BLaER1 (cell line): ENCODE results near the gene NACC1.
A peak's percentile ranks its signal among the peaks of the same experiment; 100 is the strongest.
"Not testable (repeated sequence)": the region's sequence is repeated elsewhere in the genome, so short reads cannot be mapped to it uniquely, and the experiment has no call there.

Experiments
- H3K27ac ChIP-seq: shearing (Covaris generic); formaldehyde crosslinking; 2 replicates; pipeline ENCODE4 v1.8.1; 2022
- H3K27me3 ChIP-seq: shearing (Covaris generic); formaldehyde crosslinking; 2 replicates; pipeline ENCODE4 v1.8.1; 2022
- H3K36me3 ChIP-seq: shearing (Covaris generic); formaldehyde crosslinking; 2 replicates; pipeline ENCODE4 v1.8.1; 2022
- H3K4me1 ChIP-seq: shearing (Covaris generic); formaldehyde crosslinking; 2 replicates; pipeline ENCODE4 v1.8.1; 2022
- H3K4me2 ChIP-seq: shearing (Covaris generic); formaldehyde crosslinking; 2 replicates; pipeline ENCODE4 v1.8.1; 2022
- H3K4me3 ChIP-seq: shearing (Covaris generic); formaldehyde crosslinking; 2 replicates; pipeline ENCODE4 v1.8.1; 2022
- H3K9ac ChIP-seq: shearing (Covaris generic); formaldehyde crosslinking; 2 replicates; pipeline ENCODE4 v1.8.1; 2022
- H3K9me3 ChIP-seq: shearing (Covaris generic); formaldehyde crosslinking; 2 replicates; pipeline ENCODE4 v1.8.1; 2022
- H4K20me1 ChIP-seq: shearing (Covaris generic); formaldehyde crosslinking; 2 replicates; pipeline ENCODE4 v1.8.1; 2022
- Cebpa-rat ChIP-seq: shearing (Covaris generic); IDR thresholded peaks from 2 replicates; pipeline ENCODE4 v1.8.1; 2022

Gene NACC1

GRCh38 chr19:13137290-13137794 lies 19.3 kb downstream of the NACC1 start:
- no peak for TF ChIP-seq Cebpa-rat
- no peak overlapping the region for H3K27ac ChIP-seq
- H3K4me2 ChIP-seq: no peak overlapping the region
- H3K9ac ChIP-seq: no peak overlapping the region
- peaks cover 78% of the 10 kb centered on the region for H3K36me3 ChIP-seq
- no peaks in the 10 kb centered on the region for H3K9me3 ChIP-seq
- peaks cover 66% of the 10 kb centered on the region for H4K20me1 ChIP-seq
- peaks cover 22% of the 10 kb centered on the region for H3K4me1 ChIP-seq
- H3K4me3 ChIP-seq: no peak overlapping the region
- H3K27me3 ChIP-seq: no peaks in the 10 kb centered on the region

GRCh38 chr19:13138171-13138915 lies 20.3 kb downstream of the NACC1 start:
- peaks cover 22% of the 10 kb centered on the region for H3K4me1 ChIP-seq
- peak overlapping the region; percentile 81 for H3K27ac ChIP-seq
- H3K4me2 ChIP-seq: peak overlapping the region; percentile 82
- H4K20me1 ChIP-seq: peaks cover 56% of the 10 kb centered on the region
- H3K36me3 ChIP-seq: peaks cover 77% of the 10 kb centered on the region
- TF ChIP-seq Cebpa-rat: no peak
- H3K9ac ChIP-seq: peak overlapping the region; percentile 63
- no peaks in the 10 kb centered on the region for H3K27me3 ChIP-seq
- H3K4me3 ChIP-seq: peak overlapping the region; percentile 22; the same call in 1 of the 2 replicates
- no peaks in the 10 kb centered on the region for H3K9me3 ChIP-seq

GRCh38 chr19:13138916-13139198 lies 20.8 kb downstream of the NACC1 start:
- peak overlapping the region; percentile 63 for H3K9ac ChIP-seq
- peak overlapping the region; percentile 81 for H3K27ac ChIP-seq
- H3K36me3 ChIP-seq: peaks cover 77% of the 10 kb centered on the region
- H3K4me1 ChIP-seq: peaks cover 22% of the 10 kb centered on the region
- no peaks in the 10 kb centered on the region for H3K27me3 ChIP-seq
- peak; percentile 81 for TF ChIP-seq Cebpa-rat
- no peaks in the 10 kb centered on the region for H3K9me3 ChIP-seq
- H3K4me3 ChIP-seq: peak overlapping the region; percentile 22; the same call in 1 of the 2 replicates
- peaks cover 51% of the 10 kb centered on the region for H4K20me1 ChIP-seq
- peak overlapping the region; percentile 82 for H3K4me2 ChIP-seq

GRCh38 chr19:13139633-13140311 lies 21.7 kb downstream of the NACC1 start:
- no peaks in the 10 kb centered on the region for H3K9me3 ChIP-seq
- H3K4me2 ChIP-seq: peak overlapping the region; percentile 36
- peaks cover 41% of the 10 kb centered on the region for H4K20me1 ChIP-seq
- TF ChIP-seq Cebpa-rat: no peak
- H3K27ac ChIP-seq: peak overlapping the region; percentile 65
- peaks cover 22% of the 10 kb centered on the region for H3K4me1 ChIP-seq
- peaks cover 77% of the 10 kb centered on the region for H3K36me3 ChIP-seq
- H3K27me3 ChIP-seq: no peaks in the 10 kb centered on the region
- H3K4me3 ChIP-seq: no peak overlapping the region
- H3K9ac ChIP-seq: peak overlapping the region; percentile 63

GRCh38 chr19:13146763-13147563 lies 28.9 kb downstream of the NACC1 start:
- Histone ChIP-seq H3K9me3 (no peaks in the 10 kb centered on the region), H4K20me1 (no peaks in the 10 kb centered on the region), H3K27ac (no peak overlapping the region), H3K9ac (no peak overlapping the region), H3K4me2 (peak overlapping the region; percentile 96; the same call in 1 of the 2 replicates), H3K27me3 (no peaks in the 10 kb centered on the region), H3K36me3 (peaks cover 34% of the 10 kb centered on the region), H3K4me3 (no peak overlapping the region), H3K4me1 (peaks cover 28% of the 10 kb centered on the region)
- TF ChIP-seq Cebpa-rat: no peak

GRCh38 chr19:13149173-13149627 lies 31.1 kb downstream of the NACC1 start:
- Histone ChIP-seq H3K4me1 (peaks cover 28% of the 10 kb centered on the region), H3K9ac (peak overlapping the region; percentile 95), H4K20me1 (peaks cover 13% of the 10 kb centered on the region), H3K36me3 (peaks cover 19% of the 10 kb centered on the region), H3K4me3 (peak overlapping the region; percentile 100), H3K27ac (peak overlapping the region; percentile 95), H3K4me2 (peak overlapping the region; percentile 96)
- not testable (repeated sequence) for H3K27me3 ChIP-seq, H3K9me3 ChIP-seq
- TF ChIP-seq Cebpa-rat: 0 out of 2 replicates have a peak, but pooled peaks have one; percentile 15

GRCh38 chr19:13149628-13150186 lies 31.6 kb downstream of the NACC1 start:
- Histone ChIP-seq H3K4me3 (peak overlapping the region; percentile 100), H3K27me3 (no peaks in the 10 kb centered on the region), H3K27ac (peak overlapping the region; percentile 95), H4K20me1 (peaks cover 18% of the 10 kb centered on the region), H3K36me3 (peaks cover 18% of the 10 kb centered on the region), H3K9me3 (no peaks in the 10 kb centered on the region), H3K4me2 (peak overlapping the region; percentile 96), H3K4me1 (peaks cover 28% of the 10 kb centered on the region), H3K9ac (peak overlapping the region; percentile 95)
- no peak for TF ChIP-seq Cebpa-rat

- Histone ChIP-seq H3K27ac (peak within 1 kb of the TSS; percentile 95), H3K27me3 (no peaks in the 10 kb centered on the region), H3K4me1 (peaks cover 33% of the 10 kb centered on the region), H3K9ac (peak within 1 kb of the TSS; percentile 95), H3K4me2 (peak within 1 kb of the TSS; percentile 96), H3K4me3 (peak within 1 kb of the TSS; percentile 100), H3K36me3 (peaks cover 12% of the 10 kb centered on the region), H4K20me1 (peaks cover 25% of the 10 kb centered on the region), H3K9me3 (no peaks in the 10 kb centered on the region)
- no peak for TF ChIP-seq Cebpa-rat
Observed at GRCh38 chr19:13150187-13150930, 32.3 kb downstream of the NACC1 start, which contains the start of the genes IER2 and STX10. Gene IER2 (plus strand): TSS chr19:13150411. CDS start chr19:13153187, 2,776 bp downstream. Gene STX10 (minus strand): TSS chr19:13150375. CDS start chr19:13150173, 202 bp downstream.
